Nasal cavity respiratory epithelium epithelial cell of viscerocranial mucosa (primary cell): Measurements from ENCODE around the gene TMEM119. TPM values are rescaled to one million over a fixed set of nuclear protein-coding genes. Genes with fewer than 3 reads are reported as not detected.

Experiments used
- total RNA-seq: library from RNA; depleted of rRNA; stranded (reverse); fragments of >200 nt; gene quantifications from 2 replicates; pipeline ENCODE4 v1.2.3, GENCODE V29; 2014

Gene TMEM119
- total RNA-seq: not detected in 2 replicates

DNA sequence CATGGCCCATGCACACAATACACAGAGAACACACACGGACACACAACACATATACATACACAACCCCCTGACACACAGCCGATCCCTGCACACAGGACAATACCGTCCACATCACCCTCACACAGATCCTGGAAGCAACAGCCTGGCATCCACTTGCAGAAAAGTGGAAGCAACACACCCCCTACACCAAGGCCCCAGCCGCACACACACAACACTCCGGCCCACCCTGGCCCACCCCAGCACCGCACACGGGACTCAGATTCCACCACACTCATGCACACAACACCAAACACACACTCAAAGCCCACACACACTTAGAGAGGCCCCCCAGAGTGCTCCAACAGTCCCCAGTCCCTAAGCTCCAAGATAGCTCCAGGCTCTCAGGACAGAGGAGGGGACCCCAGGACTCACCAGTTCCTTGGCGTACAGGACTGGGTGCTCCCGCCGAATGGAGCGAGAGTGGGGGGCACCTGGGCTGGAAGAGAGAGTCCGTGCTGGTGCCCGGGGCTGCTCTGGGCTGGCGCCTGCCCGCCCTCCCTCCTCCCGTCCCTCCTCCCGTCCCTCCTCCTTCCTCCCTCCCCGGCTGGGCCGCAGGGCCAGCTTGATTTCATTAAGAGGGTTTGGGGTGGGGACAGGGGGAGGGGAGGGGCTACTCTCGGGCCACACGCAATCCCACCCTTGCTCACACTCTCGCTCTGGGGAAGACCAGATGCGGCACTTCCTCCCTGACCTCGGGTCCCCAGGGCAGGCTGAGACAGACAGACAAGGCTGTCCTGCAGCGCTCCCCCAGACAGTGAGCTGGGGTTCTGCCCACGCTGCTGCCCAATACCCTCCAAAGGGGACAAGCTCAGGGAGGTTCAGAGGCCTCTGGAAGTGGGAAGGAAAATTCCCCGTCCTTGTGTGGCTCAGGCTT lies at the start of gene TMEM119:
TSS of gene TMEM119 (minus strand) at position 526 of the 913 bp plus-strand sequence. CDS start 5,701 bp downstream, outside the sequence.

DNA sequence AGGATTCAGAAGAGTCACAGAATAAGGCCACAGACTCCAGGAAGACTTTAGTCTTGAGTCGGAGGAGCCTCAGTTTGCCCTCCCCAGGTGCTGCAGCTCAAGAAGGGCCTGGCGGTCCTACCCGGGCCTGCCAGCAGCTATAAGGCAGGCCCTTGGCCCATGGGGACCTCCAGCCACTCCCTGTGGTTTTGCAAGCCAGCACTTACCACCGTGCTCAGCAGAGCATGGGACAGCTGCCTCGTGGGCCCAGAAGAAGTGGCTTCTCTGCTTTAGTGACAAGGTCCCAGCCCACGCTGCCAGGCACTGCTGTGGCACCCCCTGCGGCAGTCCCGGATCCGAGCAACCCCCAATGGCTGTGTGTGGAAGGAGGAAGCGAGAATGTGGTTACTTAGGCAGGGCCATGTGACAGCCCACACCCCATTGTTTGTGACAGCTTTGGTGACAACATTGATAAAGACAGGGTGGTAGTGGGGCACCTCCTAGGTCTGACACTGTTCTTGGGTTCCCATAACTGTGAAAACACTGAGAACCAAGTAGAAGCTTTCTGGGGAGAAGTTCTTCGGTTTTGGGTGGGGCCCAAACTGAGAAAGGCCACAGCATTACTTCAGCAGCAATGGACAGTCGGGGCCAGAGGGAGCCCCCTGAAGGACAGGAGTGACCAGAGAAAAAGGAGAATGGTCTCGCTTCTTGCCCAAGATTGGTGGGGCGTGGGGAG lies 35.8 kb upstream of the TMEM119 start, which contains the start of gene SELPLG:
TSS of gene SELPLG (minus strand) at position 361 of the 715 bp plus-strand sequence. CDS start 9,587 bp downstream, outside the sequence.

DNA sequence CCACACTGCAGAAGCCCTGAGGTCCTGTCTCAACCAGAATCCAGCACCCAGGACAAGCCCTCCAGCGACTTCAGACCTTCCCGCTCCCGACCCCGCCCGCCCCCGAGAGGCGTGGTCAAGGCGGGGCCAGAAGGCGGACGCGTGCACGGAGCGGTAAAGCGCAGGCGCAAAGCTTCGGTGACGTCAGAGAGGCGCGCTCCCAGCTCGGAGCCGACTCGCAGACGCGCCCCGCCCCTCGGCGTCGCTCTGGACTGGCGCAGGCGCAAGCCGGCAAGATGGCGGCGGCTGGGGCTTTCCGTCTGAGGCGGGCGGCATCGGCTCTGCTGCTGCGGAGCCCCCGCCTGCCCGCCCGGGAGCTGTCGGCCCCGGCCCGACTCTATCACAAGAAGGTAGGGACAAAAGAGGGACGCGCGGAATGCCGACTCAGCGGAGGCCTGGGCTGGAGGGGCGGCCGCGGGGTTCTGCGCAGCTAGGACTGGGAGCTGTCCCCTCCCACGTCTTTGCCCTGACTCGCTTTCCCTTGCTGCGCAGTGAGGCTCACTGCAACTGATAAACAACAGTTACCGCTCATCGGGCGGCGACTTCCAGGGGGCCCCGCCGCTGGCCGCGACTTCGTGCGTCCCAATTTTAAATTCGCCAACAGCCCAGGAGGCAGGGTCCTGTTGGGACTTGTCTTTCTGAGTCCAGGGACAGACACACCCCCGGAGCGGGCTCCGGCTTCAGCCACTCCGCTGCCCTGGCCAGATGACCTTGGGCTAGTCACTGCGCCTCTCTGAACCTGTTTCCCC lies 35.3 kb downstream of the TMEM119 start, which contains the start of gene ISCU:
TSS of gene ISCU (plus strand) at position 249 of the 788 bp plus-strand sequence. CDS start at position 276, 27 bp downstream.

DNA sequence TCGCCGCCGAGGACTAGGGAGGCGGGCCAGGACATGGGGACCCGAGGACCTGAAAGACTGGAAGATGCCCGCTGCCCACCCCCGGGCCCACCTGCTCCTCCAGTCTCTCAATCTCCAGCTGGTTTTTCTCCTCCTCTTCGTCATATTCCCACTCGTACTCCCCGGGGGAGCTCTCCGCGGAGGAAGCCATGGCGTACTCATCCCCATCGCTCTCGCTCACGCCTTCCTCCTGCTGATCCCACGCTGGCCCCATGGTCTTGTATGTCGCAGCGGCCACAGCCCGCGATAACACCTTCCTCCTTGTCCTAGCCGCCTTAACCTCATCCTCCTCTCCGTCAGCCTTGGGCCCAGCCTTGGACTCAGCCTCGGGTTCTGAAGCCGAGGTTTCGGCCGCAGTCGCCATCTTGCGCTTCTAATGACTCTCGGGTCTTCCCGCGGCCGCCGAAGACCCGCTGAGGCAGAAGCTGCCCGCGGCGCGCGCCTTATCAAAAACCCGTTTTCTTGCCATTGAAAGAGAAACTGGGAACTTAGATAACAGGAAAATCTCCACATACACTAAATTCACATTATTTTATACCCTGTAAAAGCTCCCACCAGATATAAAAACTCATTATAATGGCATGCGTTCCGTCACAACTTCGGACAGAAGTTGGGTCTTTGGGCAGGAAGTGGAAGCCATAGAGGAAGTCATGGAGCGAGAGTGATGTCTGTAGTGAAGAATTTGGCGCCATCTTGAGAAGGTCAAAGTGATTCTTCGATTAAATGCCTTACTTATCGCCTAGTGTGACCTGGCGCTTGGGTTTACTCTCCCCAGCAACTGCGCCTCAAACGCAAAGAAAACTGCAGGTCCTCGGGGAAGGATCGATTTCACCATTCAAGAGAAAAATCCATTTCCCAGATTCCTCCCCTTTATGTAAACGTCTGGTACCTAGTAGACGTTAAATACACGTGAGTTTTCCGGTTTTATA lies 36.8 kb downstream of the TMEM119 start, which contains the start of gene SART3:
TSS of gene SART3 (minus strand) at position 422 of the 968 bp plus-strand sequence. CDS start at position 403, 19 bp downstream.

Other genes with a start within 250 kb of the TMEM119 start
- 5.9 and 16.4 TPM in 2 replicates for gene FICD, start 82.8 kb downstream of the TMEM119 start, total RNA-seq
- gene SART3, start 36.9 kb downstream of the TMEM119 start, total RNA-seq: 57.1 and 73.9 TPM in 2 replicates
- 82.7 and 229 TPM in 2 replicates for gene ISCU, start 35.5 kb downstream of the TMEM119 start, total RNA-seq
- under 0.01 and 0.50 TPM in 2 replicates for gene SELPLG, start 35.8 kb upstream of the TMEM119 start, total RNA-seq
- 180 and 284 TPM in 2 replicates for gene CORO1C, start 133.4 kb upstream of the TMEM119 start, total RNA-seq